HL-60 (cell line): ENCODE results near the gene SERPINA1.

Experiments
- DNase-seq, 2 experiments: peaks; one replicate each; pipeline ENCODE4 v3.0.0-alpha.2; 2010 to 2020; ENCODE audit warnings: low read depth in 1 of 2, low spot score in 1 of 2
- H3K27ac ChIP-seq: fragments of 250-450 bp; sonication (Bioruptor Pico); replicated peaks from 2 replicates; pipeline ENCODE4 v1.5.1; 2020; ENCODE audit warnings: mild to moderate bottlenecking, moderate library complexity
- H3K27me3 ChIP-seq: fragments of 250-450 bp; sonication (Bioruptor Pico); 2 replicates; pipeline ENCODE4 v1.5.1; 2021; ENCODE audit warnings: mild to moderate bottlenecking, moderate library complexity; ENCODE audit not compliant: insufficient read depth, poor library complexity, severe bottlenecking
- H3K4me3 ChIP-seq: replicated peaks from 2 replicates; pipeline ENCODE4 v1.5.1; 2011; ENCODE audit warnings: mild to moderate bottlenecking, control low read depth, low read length; ENCODE audit not compliant: insufficient read depth
- CTCF ChIP-seq: IDR thresholded peaks from one replicate; pipeline ENCODE4 v1.5.1; 2011; ENCODE audit warnings: low read length, control low read depth, inconsistent platforms; ENCODE audit not compliant: insufficient read depth
- GABPA ChIP-seq: IDR thresholded peaks from 2 replicates; pipeline ENCODE4 v1.6.1; 2012; ENCODE audit warnings: low read depth
- POLR2AphosphoS5 ChIP-seq: IDR thresholded peaks from 2 replicates; pipeline ENCODE4 v1.6.1; 2012; ENCODE audit warnings: low read depth
- REST ChIP-seq: IDR thresholded peaks from 2 replicates; pipeline ENCODE4 v1.6.1; 2012; ENCODE audit warnings: low read depth; ENCODE audit not compliant: insufficient replicate concordance
- SPI1 ChIP-seq: IDR thresholded peaks from 2 replicates; pipeline ENCODE4 v1.6.1; 2012; ENCODE audit warnings: low read depth, mild to moderate bottlenecking, borderline replicate concordance

SERPINA1 gene

GRCh38 chr14:94379291-94380224 lies 8.8 kb downstream of the SERPINA1 start:
- no peaks in the 10 kb centered on the region for H3K27me3 ChIP-seq
- no peak for DNase-seq
- no peak overlapping the region for H3K4me3 ChIP-seq
- TF ChIP-seq REST: no peak
- no peak for TF ChIP-seq CTCF
- no peak for TF ChIP-seq SPI1
- no peak for TF ChIP-seq POLR2AphosphoS5
- no peak for TF ChIP-seq GABPA
- no peak overlapping the region for H3K27ac ChIP-seq

GRCh38 chr14:94378527-94379290 lies 9.7 kb downstream of the SERPINA1 start:
- DNase-seq: no peak
- no peak overlapping the region for H3K27ac ChIP-seq
- TF ChIP-seq POLR2AphosphoS5 (no peak), REST (no peak), SPI1 (no peak), CTCF (no peak), GABPA (no peak)

GRCh38 chr14:94377866-94378470 lies 10.4 kb downstream of the SERPINA1 start:
- TF ChIP-seq POLR2AphosphoS5 (no peak), GABPA (no peak), SPI1 (no peak), CTCF (no peak), REST (no peak)
- no peak for DNase-seq
- H3K4me3 ChIP-seq: no peak overlapping the region
- no peak overlapping the region for H3K27ac ChIP-seq
- no peaks in the 10 kb centered on the region for H3K27me3 ChIP-seq

More at GRCh38 chr14:94378527-94379290, 9.7 kb downstream of the SERPINA1 start:
- Histone ChIP-seq H3K4me3 (no peak overlapping the region), H3K27me3 (no peaks in the 10 kb centered on the region)
